Measurements from ENCODE around the gene HEY2. TPM values are rescaled to one million over a fixed set of nuclear protein-coding genes. Genes with fewer than 3 reads are reported as not detected.

Gene HEY2
- total and polyA plus RNA-seq, 7 experiments from 2014 or later = 0.14 to 0.46 (median 0.44) TPM; not detected in 2

GRCh38 chr6:125742464-125743120 lies 6.8 kb upstream of the HEY2 start:
- Histone ChIP-seq H3K27me3 (ENCODE audit: control insufficient read depth in 2 of 2, insufficient read depth in 2 of 2, low read length in 2 of 2) (no peaks in the 10 kb centered on the region), H3K4me1 (ENCODE audit: control insufficient read depth in 2 of 2, insufficient read depth in 2 of 2, low read length in 2 of 2) (peaks cover 3 to 13% of the 10 kb centered on the region in 2 donors), H3K9me3 (ENCODE audit: control insufficient read depth in 2 of 3, low read length in 3 of 3) (no peaks in the 10 kb centered on the region), H3K36me3 (ENCODE audit: control insufficient read depth in 2 of 3, insufficient read depth in 3 of 3, low read length in 3 of 3) (no peaks in the 10 kb centered on the region), H3K27ac (ENCODE audit: low read depth, low read length) (no peak overlapping the region), H3K4me3 (ENCODE audit: low read length) (no peak overlapping the region)
- no peaks in the 10 kb centered on the region for H3K36me3 Mint-ChIP-seq
- ChIA-PET CTCF (interaction anchor here (1.0 to 1.2 kb wide), 2 partner anchors 11 to 24 kb away, joined by 3 to 8 read pairs; no protein-coding TSS in a partner anchor), POLR2A (no interaction called here)
- DNase-seq (no peak), ATAC-seq (no peak)
- intact Hi-C loops (cut with micrococcal nuclease) = loop anchor here in 1 of 2 donors (10.0 kb wide), 1 partner anchor 1522 kb away; the partner anchor contains the start of gene RNF146
- no peak overlapping the region for H3K27ac Mint-ChIP-seq
- H3K4me1 Mint-ChIP-seq = peaks cover 12 to 17% (median 15%) of the 10 kb centered on the region in 7 donors
- peaks cover 21 to 70% (median 32%) of the 10 kb centered on the region in 5 donors for H3K27me3 Mint-ChIP-seq
- H3K4me3 Mint-ChIP-seq = no peak overlapping the region
- H3K9me3 Mint-ChIP-seq = peaks cover 0 to 2% (median 0%) of the 10 kb centered on the region in 11 donors

GRCh38 chr6:125743604-125744003 lies 5.8 kb upstream of the HEY2 start:
- Mint-ChIP-seq H3K36me3 (no peaks in the 10 kb centered on the region), H3K27ac (no peak overlapping the region), H3K4me3 (no peak overlapping the region), H3K27me3 (peaks cover 18 to 75% (median 30%) of the 10 kb centered on the region in 5 donors), H3K4me1 (peaks cover 13 to 23% (median 15%) of the 10 kb centered on the region in 7 donors), H3K9me3 (peaks cover 0 to 2% (median 0%) of the 10 kb centered on the region in 11 donors)
- Histone ChIP-seq H3K36me3 (ENCODE audit: control insufficient read depth in 2 of 3, insufficient read depth in 3 of 3, low read length in 3 of 3) (no peaks in the 10 kb centered on the region), H3K4me3 (ENCODE audit: low read length) (no peak overlapping the region), H3K27ac (ENCODE audit: low read depth, low read length) (no peak overlapping the region), H3K9me3 (ENCODE audit: control insufficient read depth in 2 of 3, low read length in 3 of 3) (no peaks in the 10 kb centered on the region), H3K4me1 (ENCODE audit: control insufficient read depth in 2 of 2, insufficient read depth in 2 of 2, low read length in 2 of 2) (peaks cover 11 to 22% of the 10 kb centered on the region in 2 donors), H3K27me3 (ENCODE audit: control insufficient read depth in 2 of 2, insufficient read depth in 2 of 2, low read length in 2 of 2) (peaks cover 0 to 5% of the 10 kb centered on the region in 2 donors)
- intact Hi-C loops (cut with micrococcal nuclease) = loop anchor here in 1 of 2 donors (10.0 kb wide), 1 partner anchor 1521 kb away; the partner anchor contains the start of gene RNF146
- ChIA-PET CTCF (no interaction called here), POLR2A (interaction anchor here (1.6 kb wide), 1 partner anchor 13 kb away, joined by 3 read pairs; no protein-coding TSS in a partner anchor)
- no peak for DNase-seq
- no peak for ATAC-seq

- Mint-ChIP-seq H3K36me3 (no peaks in the 10 kb centered on the region), H3K4me3 (peak overlapping the region in 5 of 10 donors; percentile 26 to 99 (median 86)), H3K27ac (peak overlapping the region in 2 of 9 donors; percentile 27 to 28), H3K9me3 (peaks cover 0 to 2% (median 0%) of the 10 kb centered on the region in 11 donors), H3K4me1 (peaks cover 23 to 35% (median 25%) of the 10 kb centered on the region in 7 donors), H3K27me3 (peaks cover 26 to 77% (median 35%) of the 10 kb centered on the region in 5 donors)
- no peak overlapping the region for H3K27ac ChIP-seq (ENCODE audit: low read depth, low read length)
- CTCF ChIA-PET = interaction anchor here (0.8 to 1.2 kb wide), 3 partner anchors 8 to 434 kb away, joined by 3 to 7 read pairs (median 6); no protein-coding TSS in a partner anchor
- peaks cover 6 to 8% of the 10 kb centered on the region in 2 donors for H3K27me3 ChIP-seq (ENCODE audit: control insufficient read depth in 2 of 2, insufficient read depth in 2 of 2, low read length in 2 of 2)
- no peak for ATAC-seq
- no peaks in the 10 kb centered on the region for H3K9me3 ChIP-seq (ENCODE audit: control insufficient read depth in 2 of 3, low read length in 3 of 3)
- intact Hi-C loops (cut with micrococcal nuclease) = loop anchor here (5.0 to 10.0 kb wide), 5 partner anchors 553 to 1772 kb away; partner anchors contain the start of genes MTCL3 (in 2 of the 2), ECHDC1 (in 1 of the 2) and RNF146 (in 1 of the 2)
- DNase-seq = no peak
- H3K36me3 ChIP-seq (ENCODE audit: control insufficient read depth in 2 of 3, insufficient read depth in 3 of 3, low read length in 3 of 3) = no peaks in the 10 kb centered on the region
- H3K4me3 ChIP-seq (ENCODE audit: low read length) = no peak overlapping the region
- POLR2A ChIA-PET = interaction anchor here (0.6 to 1.1 kb wide), 4 partner anchors 38 to 169 kb away, joined by 3 to 6 read pairs (median 3); partner anchors contain the start of gene NCOA7
- peaks cover 22 to 33% of the 10 kb centered on the region in 2 donors for H3K4me1 ChIP-seq (ENCODE audit: control insufficient read depth in 2 of 2, insufficient read depth in 2 of 2, low read length in 2 of 2)
Observed at GRCh38 chr6:125745281-125746018, 4.0 kb upstream of the HEY2 start.

GRCh38 chr6:125746019-125746414 lies 3.4 kb upstream of the HEY2 start:
- Histone ChIP-seq H3K4me3 (ENCODE audit: low read length) (no peak overlapping the region), H3K4me1 (ENCODE audit: control insufficient read depth in 2 of 2, insufficient read depth in 2 of 2, low read length in 2 of 2) (peaks cover 24 to 34% of the 10 kb centered on the region in 2 donors), H3K27me3 (ENCODE audit: control insufficient read depth in 2 of 2, insufficient read depth in 2 of 2, low read length in 2 of 2) (peaks cover 12 to 14% of the 10 kb centered on the region in 2 donors), H3K9me3 (ENCODE audit: control insufficient read depth in 2 of 3, low read length in 3 of 3) (no peaks in the 10 kb centered on the region), H3K27ac (ENCODE audit: low read depth, low read length) (no peak overlapping the region), H3K36me3 (ENCODE audit: control insufficient read depth in 2 of 3, insufficient read depth in 3 of 3, low read length in 3 of 3) (no peaks in the 10 kb centered on the region)
- POLR2A ChIA-PET = interaction anchor here (0.6 to 1.1 kb wide), 4 partner anchors 37 to 169 kb away, joined by 3 to 6 read pairs (median 3); partner anchors contain the start of gene NCOA7
- CTCF ChIA-PET = interaction anchor here (0.8 to 1.2 kb wide), 3 partner anchors 7 to 435 kb away, joined by 3 to 7 read pairs (median 6); no protein-coding TSS in a partner anchor
- H3K27ac Mint-ChIP-seq = peak overlapping the region in 6 of 9 donors; percentile 28 to 98 (median 92)
- DNase-seq = no peak
- no peaks in the 10 kb centered on the region for H3K36me3 Mint-ChIP-seq
- H3K27me3 Mint-ChIP-seq = peaks cover 27 to 76% (median 39%) of the 10 kb centered on the region in 5 donors
- peak overlapping the region; percentile 81 to 99 (median 90) for H3K4me3 Mint-ChIP-seq
- no peak for ATAC-seq
- peaks cover 26 to 39% (median 29%) of the 10 kb centered on the region in 7 donors for H3K4me1 Mint-ChIP-seq
- intact Hi-C loops (cut with micrococcal nuclease) = loop anchor here (5.0 to 10.0 kb wide), 5 partner anchors 554 to 1771 kb away; partner anchors contain the start of genes MTCL3 (in 2 of the 2), ECHDC1 (in 1 of the 2) and RNF146 (in 1 of the 2)
- peaks cover 0 to 2% (median 0%) of the 10 kb centered on the region in 11 donors for H3K9me3 Mint-ChIP-seq

GRCh38 chr6:125746731-125747588 lies 2.5 kb upstream of the HEY2 start:
- Mint-ChIP-seq H3K9me3 (peaks cover 0 to 2% (median 0%) of the 10 kb centered on the region in 11 donors), H3K27me3 (peaks cover 26 to 81% (median 48%) of the 10 kb centered on the region in 5 donors), H3K36me3 (no peaks in the 10 kb centered on the region), H3K27ac (peak overlapping the region in 8 of 9 donors; percentile 74 to 98 (median 92)), H3K4me1 (peaks cover 26 to 48% (median 35%) of the 10 kb centered on the region in 7 donors), H3K4me3 (peak overlapping the region; percentile 81 to 99 (median 90))
- Histone ChIP-seq H3K9me3 (ENCODE audit: control insufficient read depth in 2 of 3, low read length in 3 of 3) (no peaks in the 10 kb centered on the region), H3K4me3 (ENCODE audit: low read length) (peak overlapping the region; percentile 72), H3K4me1 (ENCODE audit: control insufficient read depth in 2 of 2, insufficient read depth in 2 of 2, low read length in 2 of 2) (peaks cover 24 to 34% of the 10 kb centered on the region in 2 donors), H3K27ac (ENCODE audit: low read depth, low read length) (peak overlapping the region; percentile 47), H3K27me3 (ENCODE audit: control insufficient read depth in 2 of 2, insufficient read depth in 2 of 2, low read length in 2 of 2) (peaks cover 14 to 19% of the 10 kb centered on the region in 2 donors), H3K36me3 (ENCODE audit: control insufficient read depth in 2 of 3, insufficient read depth in 3 of 3, low read length in 3 of 3) (no peaks in the 10 kb centered on the region)
- DNase-seq (peak in 8 of 9 donors; percentile 57 to 82 (median 74)), ATAC-seq (peak; percentile 69)
- CTCF ChIA-PET = no interaction called here
- POLR2A ChIA-PET = interaction anchor here (0.6 to 3.0 kb wide), 4 partner anchors 34 to 444 kb away, joined by 3 to 19 read pairs (median 14); partner anchors contain the start of genes HDDC2 and NCOA7
- intact Hi-C loops (cut with micrococcal nuclease) = loop anchor here (1.0 to 10.0 kb wide), 7 partner anchors 33 to 1770 kb away; partner anchors contain the start of genes MTCL3 (in 2 of the 2), ECHDC1 (in 1 of the 2), NCOA7 (in 1 of the 2) and RNF146 (in 1 of the 2)

Measured in naive thymus-derived CD4-positive, alpha-beta T cell (primary cell).